Fibroblast of pulmonary artery (primary cell): Measurements from ENCODE around the gene ATP5PD.

Experiments used
- DNase-seq: peaks from one replicate; pipeline ENCODE4 v3.0.0-alpha.2; 2010; ENCODE audit warnings: low read depth
- H3K4me3 ChIP-seq: replicated peaks from 2 replicates; pipeline ENCODE4 v1.5.1; 2011; ENCODE audit warnings: low read depth, mild to moderate bottlenecking, control low read depth, low read length, moderate library complexity
- TF ChIP-seq, protein P1 (sequence below): IDR thresholded peaks from 2 replicates; pipeline ENCODE4 v1.5.1; 2011; ENCODE audit warnings: mild to moderate bottlenecking, control low read depth, low read length, inconsistent platforms; ENCODE audit errors: missing control alignments

Gene ATP5PD

DNA sequence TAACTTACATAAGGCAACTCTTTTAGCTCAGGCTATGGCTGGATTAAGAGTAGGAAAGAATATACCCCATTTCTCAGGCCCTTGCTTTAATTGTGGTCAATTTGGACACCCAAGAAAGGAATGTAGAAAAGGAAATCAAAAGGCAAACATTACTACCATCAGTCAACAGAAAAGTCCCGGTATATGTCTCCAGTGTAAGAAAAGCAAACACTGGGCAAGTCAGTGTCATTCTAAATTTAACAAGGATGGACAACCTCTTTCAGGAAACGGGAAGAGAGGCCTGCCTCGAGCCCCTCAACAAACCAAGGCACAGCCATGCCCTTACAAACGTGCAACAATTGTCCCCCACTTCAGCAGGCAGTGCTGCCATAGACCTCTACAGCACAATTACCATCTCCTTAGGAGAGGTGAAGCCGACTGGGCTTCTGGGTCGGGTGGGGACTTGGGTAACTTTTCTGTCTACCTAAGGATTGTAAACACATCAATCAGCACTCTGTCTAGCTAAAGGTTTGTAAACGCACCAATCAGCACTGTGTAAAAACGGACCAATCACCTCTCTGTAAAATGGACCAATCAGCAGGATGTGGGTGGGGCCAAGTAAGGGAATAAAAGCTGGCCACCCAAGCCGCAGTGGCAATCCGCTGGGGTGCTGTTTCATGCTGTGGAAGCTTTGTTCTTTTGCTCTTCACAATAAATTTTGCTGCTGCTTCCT is 21.9 kb downstream of the ATP5PD start:
- no peak for DNase-seq
- no peak overlapping the region for H3K4me3 ChIP-seq
- TF ChIP-seq, protein P1, sequence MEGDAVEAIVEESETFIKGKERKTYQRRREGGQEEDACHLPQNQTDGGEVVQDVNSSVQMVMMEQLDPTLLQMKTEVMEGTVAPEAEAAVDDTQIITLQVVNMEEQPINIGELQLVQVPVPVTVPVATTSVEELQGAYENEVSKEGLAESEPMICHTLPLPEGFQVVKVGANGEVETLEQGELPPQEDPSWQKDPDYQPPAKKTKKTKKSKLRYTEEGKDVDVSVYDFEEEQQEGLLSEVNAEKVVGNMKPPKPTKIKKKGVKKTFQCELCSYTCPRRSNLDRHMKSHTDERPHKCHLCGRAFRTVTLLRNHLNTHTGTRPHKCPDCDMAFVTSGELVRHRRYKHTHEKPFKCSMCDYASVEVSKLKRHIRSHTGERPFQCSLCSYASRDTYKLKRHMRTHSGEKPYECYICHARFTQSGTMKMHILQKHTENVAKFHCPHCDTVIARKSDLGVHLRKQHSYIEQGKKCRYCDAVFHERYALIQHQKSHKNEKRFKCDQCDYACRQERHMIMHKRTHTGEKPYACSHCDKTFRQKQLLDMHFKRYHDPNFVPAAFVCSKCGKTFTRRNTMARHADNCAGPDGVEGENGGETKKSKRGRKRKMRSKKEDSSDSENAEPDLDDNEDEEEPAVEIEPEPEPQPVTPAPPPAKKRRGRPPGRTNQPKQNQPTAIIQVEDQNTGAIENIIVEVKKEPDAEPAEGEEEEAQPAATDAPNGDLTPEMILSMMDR: no peak

DNA sequence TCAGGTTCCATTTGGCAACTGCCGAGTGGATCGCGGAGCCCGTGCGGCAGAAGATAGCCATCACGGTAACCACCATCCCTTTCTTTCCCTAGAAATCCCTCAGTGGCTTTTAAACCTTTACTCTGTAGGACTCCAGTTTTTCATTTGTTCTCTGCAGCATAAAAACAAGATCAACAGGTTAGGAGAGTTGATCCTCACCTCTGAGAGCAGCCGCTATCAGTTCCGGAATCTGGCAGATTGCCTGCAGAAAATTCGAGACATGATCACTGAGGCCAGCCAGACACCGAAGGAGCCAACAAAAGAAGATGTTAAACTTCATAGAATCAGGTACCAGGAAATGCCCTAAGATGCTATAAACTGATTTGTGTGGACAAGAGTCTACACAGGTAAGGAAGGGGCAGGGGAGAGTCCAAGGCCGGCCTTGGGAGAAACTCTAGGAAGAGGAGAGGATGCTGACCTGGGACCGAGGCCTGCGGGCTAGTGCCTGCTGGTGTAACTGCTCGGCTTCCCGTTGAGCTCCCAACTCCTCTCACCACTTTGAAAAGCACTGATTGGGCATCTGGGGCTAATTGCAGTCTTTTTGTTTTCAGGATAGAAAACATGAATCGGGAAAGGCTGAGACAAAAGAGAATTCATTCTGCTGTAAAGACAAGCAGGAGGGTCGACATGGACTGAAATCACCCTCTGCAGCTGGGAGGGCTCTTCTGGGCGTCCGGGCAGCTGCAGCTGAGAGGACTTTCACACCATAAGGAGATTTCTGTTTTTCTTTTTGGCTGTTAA is 26.2 kb downstream of the ATP5PD start:
- DNase-seq: no peak
- TF ChIP-seq, protein P1: no peak
- no peak overlapping the region for H3K4me3 ChIP-seq

DNA sequence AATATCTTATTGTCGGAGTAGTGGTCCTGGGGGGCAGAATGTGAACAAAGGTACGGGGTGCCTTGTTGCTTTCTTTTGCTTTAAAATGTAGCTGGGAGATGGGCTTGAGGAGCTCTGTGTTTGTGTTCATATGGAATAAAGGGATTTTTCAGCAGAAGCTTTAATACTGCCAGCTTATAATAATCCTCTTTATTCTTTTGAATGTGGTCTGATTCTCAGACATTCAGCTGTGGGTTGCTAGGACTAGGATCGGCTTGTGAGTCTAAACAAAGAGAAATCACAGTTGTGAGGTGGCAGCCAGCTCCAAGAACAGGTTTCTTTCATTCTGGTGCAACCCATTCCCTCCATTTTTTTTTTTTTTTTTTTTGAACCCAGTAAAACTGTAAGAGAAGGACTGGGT is 27.1 kb downstream of the ATP5PD start:
- TF ChIP-seq, protein P1: no peak
- H3K4me3 ChIP-seq: no peak overlapping the region
- DNase-seq: no peak

DNA sequence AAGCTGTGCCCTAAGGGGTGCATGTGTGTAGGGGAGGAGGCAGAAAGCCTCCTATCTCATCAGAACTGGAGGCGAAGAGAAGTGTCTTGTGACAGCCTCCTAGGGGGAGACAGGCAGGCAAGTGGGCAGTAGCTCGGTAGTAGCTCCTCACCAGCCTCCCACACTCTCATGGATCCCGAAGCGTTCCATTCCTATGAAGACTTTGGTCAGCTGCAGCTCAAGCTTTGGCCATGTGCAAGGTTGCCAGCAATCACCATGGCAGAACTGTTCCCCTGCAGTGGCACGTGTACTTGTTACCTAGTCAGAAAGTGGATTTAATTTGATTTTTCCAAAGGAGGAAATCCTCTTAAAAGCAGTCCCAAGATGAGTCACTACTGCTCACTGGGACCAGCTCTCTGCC is 27.6 kb downstream of the ATP5PD start:
- no peak for DNase-seq
- H3K4me3 ChIP-seq: no peak overlapping the region
- TF ChIP-seq, protein P1: no peak

DNA sequence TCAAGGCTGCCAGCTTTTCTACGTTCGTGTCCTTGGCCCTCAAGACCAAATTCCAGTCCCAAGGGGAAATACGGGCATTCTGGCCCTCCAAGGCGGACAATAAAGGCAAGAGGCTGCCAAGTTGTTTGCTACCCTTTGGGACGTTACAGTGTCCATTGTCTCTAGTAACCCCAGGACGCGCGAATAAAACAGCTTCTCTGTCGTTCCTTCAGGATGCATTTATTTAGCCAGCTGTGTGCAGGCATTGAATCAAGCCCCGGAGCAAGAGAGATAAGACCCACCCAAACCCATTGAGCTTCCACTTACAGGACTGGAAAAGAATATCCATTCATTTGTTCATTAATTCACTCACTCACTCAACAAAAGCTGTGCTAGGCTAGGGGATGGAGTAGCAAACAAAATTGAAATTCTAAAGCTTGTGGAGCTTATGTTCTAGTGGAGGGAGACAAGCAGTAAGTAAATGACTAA is 33.6 kb downstream of the ATP5PD start:
- TF ChIP-seq, protein P1: no peak
- no peak for DNase-seq
- peak overlapping the region; percentile 66 for H3K4me3 ChIP-seq

DNA sequence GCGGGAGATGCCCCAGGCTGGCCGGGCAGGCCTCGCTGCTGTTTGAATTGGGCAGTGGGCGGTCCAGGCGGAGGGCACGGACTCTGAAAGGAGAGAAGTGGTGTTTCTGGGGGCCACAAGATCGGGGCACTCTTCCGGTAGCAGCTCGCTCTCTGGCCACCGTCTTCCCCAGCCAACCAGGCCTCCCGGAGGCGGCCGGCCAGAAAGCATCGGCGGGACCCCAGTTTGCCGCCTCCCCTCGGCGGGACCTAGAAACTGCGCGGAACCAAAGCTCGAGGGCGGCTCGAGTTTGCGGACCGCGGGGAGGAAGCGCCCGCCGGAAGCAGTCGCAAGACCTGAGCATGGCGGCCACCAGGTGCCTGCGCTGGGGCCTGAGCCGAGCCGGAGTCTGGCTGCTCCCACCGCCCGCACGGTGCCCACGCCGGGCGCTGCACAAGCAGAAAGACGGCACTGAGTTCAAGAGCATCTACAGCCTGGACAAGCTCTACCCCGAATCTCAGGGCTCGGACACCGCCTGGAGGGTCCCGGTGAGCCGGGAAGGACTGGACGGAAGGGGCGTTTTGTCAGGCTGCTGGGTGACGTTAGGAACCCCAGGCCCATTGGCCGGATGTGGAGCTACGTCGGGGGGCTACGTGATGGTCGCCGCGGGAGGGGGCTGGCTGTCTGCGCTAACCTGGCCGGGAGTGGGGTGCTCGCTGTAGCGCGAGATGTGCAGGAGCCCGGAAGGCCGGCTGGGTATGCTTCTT is 34.2 kb downstream of the ATP5PD start, which contains the start of gene MRPL58:
MRPL58 (plus strand) TSS at position 325 of the 746 bp plus-strand sequence; CDS start at position 342, 17 bp downstream.
- TF ChIP-seq, protein P1: peak; percentile 50
- peak; percentile 87 for DNase-seq

More for the DNA sequence above, 34.2 kb downstream of the ATP5PD start, which contains the start of gene MRPL58:
- H3K4me3 ChIP-seq: peak within 1 kb of the TSS; percentile 66
